ENCODE results near the gene AKAP6. TPM values are rescaled to one million over a fixed set of nuclear protein-coding genes. Genes with fewer than 3 reads are reported as not detected.

Gene AKAP6
- total RNA-seq, 1 experiment from 2014 or later, result 1.9 TPM

DNA sequence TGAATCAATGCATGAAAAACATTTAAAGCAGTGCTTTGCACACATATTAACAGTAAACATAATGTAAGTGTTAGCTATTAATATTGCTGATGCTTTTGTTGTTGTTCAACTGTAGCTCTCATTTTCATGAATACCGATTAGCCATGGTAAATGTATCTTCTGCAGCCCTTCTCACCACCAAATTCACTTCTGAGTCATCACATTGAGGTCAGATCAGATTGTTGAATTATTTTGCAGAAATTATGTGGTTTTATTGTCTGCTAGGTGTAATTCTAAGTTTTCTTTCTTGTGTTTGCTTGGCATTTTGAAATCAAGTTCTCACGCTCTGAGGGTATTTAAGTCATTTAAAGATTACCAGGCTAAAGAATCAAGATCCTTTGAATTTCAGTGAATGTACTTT, 74.6 kb downstream of the AKAP6 start:
- CTCF ChIA-PET, result no interaction called here
- BruUV-seq (replicated peaks), result no TSS peak
- ATAC-seq, result no peak

DNA sequence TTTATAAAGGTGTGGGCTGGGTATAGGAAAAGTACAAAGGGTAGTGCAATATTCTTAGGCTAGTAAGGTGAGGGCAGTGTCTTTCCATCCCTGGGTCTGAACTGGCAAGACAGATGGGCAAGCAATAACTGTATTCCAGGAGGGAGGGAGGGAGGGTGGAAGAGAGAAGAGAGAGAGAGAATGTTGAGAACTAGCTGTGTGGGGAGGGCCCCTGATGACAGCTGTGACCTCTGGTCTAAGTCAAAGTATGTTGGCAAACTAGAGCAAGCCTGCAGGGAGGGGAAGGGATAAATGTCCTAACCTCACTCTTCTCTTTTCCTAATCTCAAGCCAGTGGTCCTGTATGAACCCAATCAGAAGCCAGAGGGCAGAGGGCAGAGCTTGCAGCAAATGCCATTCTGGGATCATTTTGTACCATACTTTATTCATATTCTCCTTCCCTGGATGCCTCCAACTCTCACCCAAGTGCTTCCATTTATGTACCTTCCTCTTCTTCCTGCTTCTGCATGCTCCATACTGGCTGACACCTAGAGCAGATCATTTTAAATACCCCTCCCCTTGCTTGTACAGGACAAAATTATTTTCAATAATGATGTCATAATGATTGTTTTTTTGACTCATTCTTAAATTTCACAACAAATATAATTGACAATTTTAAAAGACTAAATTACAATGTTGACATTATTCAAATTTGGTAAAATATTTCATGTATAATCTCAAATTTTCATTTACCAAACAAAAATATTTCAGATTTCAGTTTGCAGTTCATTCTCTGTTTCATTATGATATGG, 75.9 kb downstream of the AKAP6 start:
- Histone ChIP-seq H3K9ac (ENCODE audit: low read length) (no peak overlapping the region), H3K4me1 (ENCODE audit: control insufficient read depth in 1 of 2, insufficient read depth in 2 of 2, low read length in 2 of 2) (no peaks in the 10 kb centered on the region), H3K36me3 (ENCODE audit: control insufficient read depth in 1 of 2, insufficient read depth in 2 of 2, low read length in 2 of 2) (no peaks in the 10 kb centered on the region), H3K27me3 (ENCODE audit: insufficient read depth, low read length) (no peaks in the 10 kb centered on the region), H3K4me2 (ENCODE audit: low read length) (no peak overlapping the region), H3K27ac (ENCODE audit: low read depth, low read length) (no peak overlapping the region), H3K9me3 (ENCODE audit: control insufficient read depth in 1 of 2, insufficient read depth in 1 of 2, low read depth in 1 of 2, low read length in 2 of 2) (no peaks in the 10 kb centered on the region), H2AFZ (ENCODE audit: low read depth, low read length, poor library complexity, severe bottlenecking) (no peak overlapping the region), H3K4me3 (replicated peaks in 1 of 2; ENCODE audit: low read depth in 1 of 2, low read length in 2 of 2) (no peak overlapping the region), H3K9me2 (ENCODE audit: insufficient read depth) (no peaks in the 10 kb centered on the region), H4K20me1 (ENCODE audit: insufficient read depth) (no peaks in the 10 kb centered on the region), H3K79me2 (ENCODE audit: insufficient read depth, low read length) (no peaks in the 10 kb centered on the region)
- intact Hi-C loops (cut with micrococcal nuclease), result no loop called here
- ChIA-PET POLR2A (no interaction called here), CTCF (no interaction called here), RAD21 (ENCODE audit: low non-redundant PET in 1 of 2, low total read pairs in 2 of 2, uncharacterized antibody in 2 of 2, unreplicated experiment in 2 of 2) (no interaction called here)
- no peak for TF ChIP-seq FOSL1 (IDR thresholded peaks at IDR 0.05; ENCODE audit: low read depth)
- TF ChIP-seq, protein P1, sequence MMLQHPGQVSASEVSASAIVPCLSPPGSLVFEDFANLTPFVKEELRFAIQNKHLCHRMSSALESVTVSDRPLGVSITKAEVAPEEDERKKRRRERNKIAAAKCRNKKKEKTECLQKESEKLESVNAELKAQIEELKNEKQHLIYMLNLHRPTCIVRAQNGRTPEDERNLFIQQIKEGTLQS (IDR thresholded peaks at IDR 0.05), result no peak
- TF ChIP-seq, protein P2, sequence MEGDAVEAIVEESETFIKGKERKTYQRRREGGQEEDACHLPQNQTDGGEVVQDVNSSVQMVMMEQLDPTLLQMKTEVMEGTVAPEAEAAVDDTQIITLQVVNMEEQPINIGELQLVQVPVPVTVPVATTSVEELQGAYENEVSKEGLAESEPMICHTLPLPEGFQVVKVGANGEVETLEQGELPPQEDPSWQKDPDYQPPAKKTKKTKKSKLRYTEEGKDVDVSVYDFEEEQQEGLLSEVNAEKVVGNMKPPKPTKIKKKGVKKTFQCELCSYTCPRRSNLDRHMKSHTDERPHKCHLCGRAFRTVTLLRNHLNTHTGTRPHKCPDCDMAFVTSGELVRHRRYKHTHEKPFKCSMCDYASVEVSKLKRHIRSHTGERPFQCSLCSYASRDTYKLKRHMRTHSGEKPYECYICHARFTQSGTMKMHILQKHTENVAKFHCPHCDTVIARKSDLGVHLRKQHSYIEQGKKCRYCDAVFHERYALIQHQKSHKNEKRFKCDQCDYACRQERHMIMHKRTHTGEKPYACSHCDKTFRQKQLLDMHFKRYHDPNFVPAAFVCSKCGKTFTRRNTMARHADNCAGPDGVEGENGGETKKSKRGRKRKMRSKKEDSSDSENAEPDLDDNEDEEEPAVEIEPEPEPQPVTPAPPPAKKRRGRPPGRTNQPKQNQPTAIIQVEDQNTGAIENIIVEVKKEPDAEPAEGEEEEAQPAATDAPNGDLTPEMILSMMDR (IDR thresholded peaks at IDR 0.05 in 2 of 3, conservative IDR thresholded peaks at IDR 0.05 in 1 of 3; ENCODE audit: borderline replicate concordance in 1 of 3, insufficient read depth in 1 of 3, low read depth in 2 of 3, low read length in 2 of 3), result no peak
- no peak for TF ChIP-seq JUND (IDR thresholded peaks at IDR 0.05)
- TF ChIP-seq ELF1 (IDR thresholded peaks at IDR 0.05; ENCODE audit: borderline replicate concordance, low read depth), result no peak
- no peak for TF ChIP-seq CEBPB (IDR thresholded peaks at IDR 0.05; ENCODE audit: low read depth)
- TF ChIP-seq SRF (IDR thresholded peaks at IDR 0.05; ENCODE audit: low read depth), result no peak
- TF ChIP-seq EZH2phosphoT487 (IDR thresholded peaks at IDR 0.05; ENCODE audit: borderline replicate concordance), result no peak
- no peak for TF ChIP-seq POLR2AphosphoS5 (IDR thresholded peaks at IDR 0.05; ENCODE audit: low read depth, low read length)
- no peak for TF ChIP-seq SIN3A (IDR thresholded peaks at IDR 0.05; ENCODE audit: low read depth)
- no peak for TF ChIP-seq ZFX (IDR thresholded peaks at IDR 0.05)
- no TSS peak for BruUV-seq (replicated peaks)
- DNase-seq (ENCODE audit: low read depth, low spot score) (no peak), ATAC-seq (no peak)

More for the DNA sequence above, 74.6 kb downstream of the AKAP6 start:
- ChIA-PET POLR2A (no interaction called here), RAD21 (ENCODE audit: low non-redundant PET in 1 of 2, low total read pairs in 2 of 2, uncharacterized antibody in 2 of 2, unreplicated experiment in 2 of 2) (no interaction called here)
- TF ChIP-seq, protein P3, sequence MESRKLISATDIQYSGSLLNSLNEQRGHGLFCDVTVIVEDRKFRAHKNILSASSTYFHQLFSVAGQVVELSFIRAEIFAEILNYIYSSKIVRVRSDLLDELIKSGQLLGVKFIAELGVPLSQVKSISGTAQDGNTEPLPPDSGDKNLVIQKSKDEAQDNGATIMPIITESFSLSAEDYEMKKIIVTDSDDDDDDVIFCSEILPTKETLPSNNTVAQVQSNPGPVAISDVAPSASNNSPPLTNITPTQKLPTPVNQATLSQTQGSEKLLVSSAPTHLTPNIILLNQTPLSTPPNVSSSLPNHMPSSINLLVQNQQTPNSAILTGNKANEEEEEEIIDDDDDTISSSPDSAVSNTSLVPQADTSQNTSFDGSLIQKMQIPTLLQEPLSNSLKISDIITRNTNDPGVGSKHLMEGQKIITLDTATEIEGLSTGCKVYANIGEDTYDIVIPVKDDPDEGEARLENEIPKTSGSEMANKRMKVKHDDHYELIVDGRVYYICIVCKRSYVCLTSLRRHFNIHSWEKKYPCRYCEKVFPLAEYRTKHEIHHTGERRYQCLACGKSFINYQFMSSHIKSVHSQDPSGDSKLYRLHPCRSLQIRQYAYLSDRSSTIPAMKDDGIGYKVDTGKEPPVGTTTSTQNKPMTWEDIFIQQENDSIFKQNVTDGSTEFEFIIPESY (IDR thresholded peaks at IDR 0.05; ENCODE audit: extremely low read depth, insufficient replicate concordance, low read length), result no peak
- no peak for TF ChIP-seq SP1 (IDR thresholded peaks at IDR 0.05; ENCODE audit: low read depth)
- no peak for TF ChIP-seq SRF (IDR thresholded peaks at IDR 0.05; ENCODE audit: low read depth)
- TF ChIP-seq RAD21 (IDR thresholded peaks at IDR 0.05; ENCODE audit: low read depth), result no peak
- intact Hi-C loops (cut with micrococcal nuclease), result no loop called here
- Histone ChIP-seq H3K4me2 (ENCODE audit: low read length) (no peak overlapping the region), H3K9ac (ENCODE audit: low read length) (no peak overlapping the region), H3K9me2 (ENCODE audit: insufficient read depth) (no peaks in the 10 kb centered on the region), H3K36me3 (ENCODE audit: control insufficient read depth in 1 of 2, insufficient read depth in 2 of 2, low read length in 2 of 2) (no peaks in the 10 kb centered on the region), H2AFZ (ENCODE audit: low read depth, low read length, poor library complexity, severe bottlenecking) (no peak overlapping the region), H3K9me3 (ENCODE audit: control insufficient read depth in 1 of 2, insufficient read depth in 1 of 2, low read depth in 1 of 2, low read length in 2 of 2) (no peaks in the 10 kb centered on the region), H3K79me2 (ENCODE audit: insufficient read depth, low read length) (no peaks in the 10 kb centered on the region), H3K4me1 (ENCODE audit: control insufficient read depth in 1 of 2, insufficient read depth in 2 of 2, low read length in 2 of 2) (no peaks in the 10 kb centered on the region), H3K4me3 (replicated peaks in 1 of 2; ENCODE audit: low read depth in 1 of 2, low read length in 2 of 2) (no peak overlapping the region), H4K20me1 (ENCODE audit: insufficient read depth) (no peaks in the 10 kb centered on the region), H3K27ac (ENCODE audit: low read depth, low read length) (no peak overlapping the region), H3K27me3 (ENCODE audit: insufficient read depth, low read length) (no peaks in the 10 kb centered on the region)
- DNase-seq (ENCODE audit: low read depth, low spot score), result no peak
